Measurements from ENCODE around the gene FAM193A.
"Not testable (repeated sequence)": the region's sequence is repeated elsewhere in the genome, so short reads cannot be mapped to it uniquely, and the experiment has no call there.

Gene FAM193A

GRCh38 chr4:2660596-2661211 is 124.3 kb downstream of the FAM193A start:
- DNase-seq, result no peak

GRCh38 chr4:2662598-2662997 is 126.2 kb downstream of the FAM193A start:
- no peak for DNase-seq

GRCh38 chr4:2663275-2663674 is 126.8 kb downstream of the FAM193A start:
- DNase-seq, result no peak

GRCh38 chr4:2666722-2667247 is 130.3 kb downstream of the FAM193A start:
- no peak for DNase-seq

DNA sequence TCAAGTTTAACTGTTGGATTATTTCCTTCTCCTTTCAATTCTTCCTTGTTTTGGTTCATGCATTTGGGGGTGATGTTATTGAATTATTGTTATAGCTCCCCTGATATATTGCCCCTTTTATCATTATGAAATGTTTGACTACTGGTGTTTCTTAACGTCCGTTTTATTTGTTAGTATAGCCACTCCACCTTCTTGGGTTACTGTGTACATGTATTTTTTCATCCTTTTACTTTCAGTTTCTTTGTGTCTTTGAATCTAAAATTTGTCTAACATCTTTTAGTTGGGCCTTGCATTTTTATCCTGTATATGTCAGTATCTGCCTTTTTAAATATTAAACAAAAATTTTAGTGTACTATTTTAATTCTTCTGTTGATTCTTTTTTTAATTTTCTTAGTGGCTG is 131.0 kb downstream of the FAM193A start:
- no peak for DNase-seq

DNA sequence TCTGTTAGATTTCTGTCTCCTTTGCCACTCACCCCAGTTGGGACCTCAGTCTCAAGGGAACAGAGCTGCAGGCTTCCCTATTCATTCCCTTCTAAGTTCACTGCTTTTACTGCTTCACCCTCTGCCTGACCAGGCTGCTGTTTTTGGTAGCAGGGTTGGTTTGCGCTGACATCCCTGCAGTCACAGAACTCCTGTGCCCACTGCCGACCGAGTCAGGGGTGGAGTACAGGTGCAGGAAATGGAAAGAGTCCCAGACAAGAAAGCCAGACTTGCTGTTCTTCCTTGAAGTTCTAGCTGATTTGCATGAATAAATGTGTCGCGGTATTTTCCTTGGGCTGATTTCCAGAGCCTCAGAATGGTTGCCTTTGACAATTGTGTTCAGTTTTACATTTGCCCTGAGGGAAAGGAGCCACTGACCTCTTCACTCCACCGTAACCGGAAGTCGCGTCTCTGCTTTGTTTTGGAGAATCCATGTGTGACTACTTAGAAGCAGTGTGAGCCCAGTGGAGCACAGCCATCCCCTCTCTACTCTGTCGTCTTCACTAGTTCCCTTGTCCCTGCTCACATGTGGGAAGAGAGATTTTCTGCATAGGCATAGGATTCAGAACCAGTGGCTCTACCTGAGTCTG is 134.9 kb downstream of the FAM193A start:
- no peak for DNase-seq

GRCh38 chr4:2672082-2672481 is 135.6 kb downstream of the FAM193A start:
- no peak for DNase-seq

DNA sequence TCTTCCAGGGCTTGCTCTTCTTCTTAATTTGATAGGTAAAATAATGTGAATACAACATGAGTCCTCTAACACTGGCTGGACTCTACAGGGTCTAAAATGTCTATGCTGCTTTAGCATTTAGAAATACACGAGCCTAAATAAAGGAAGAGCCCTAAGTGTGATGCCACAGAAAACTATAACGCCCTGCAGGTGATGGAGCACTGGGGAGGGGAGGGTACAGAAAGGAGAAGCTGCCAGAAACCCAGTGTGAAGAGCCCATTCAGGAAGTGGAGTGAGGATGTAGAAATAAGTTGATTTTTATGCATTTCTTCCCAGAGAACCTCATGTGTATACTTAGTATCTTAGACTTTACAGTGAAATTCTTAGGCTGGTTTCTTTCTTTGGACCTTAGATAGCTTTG is 136.3 kb downstream of the FAM193A start:
- no peak for DNase-seq

GRCh38 chr4:2673157-2673556 is 136.7 kb downstream of the FAM193A start:
- no peak for DNase-seq

- not testable (repeated sequence) for DNase-seq
Observed at GRCh38 chr4:2679762-2680161, 143.3 kb downstream of the FAM193A start.

GRCh38 chr4:2684486-2684885 is 148.0 kb downstream of the FAM193A start:
- no peak for DNase-seq

- DNase-seq, result no peak
Observed at GRCh38 chr4:2685541-2685940, 149.1 kb downstream of the FAM193A start.

- no peak for DNase-seq
Observed at GRCh38 chr4:2686379-2687265, 150.2 kb downstream of the FAM193A start.

GRCh38 chr4:2688281-2688680 is 151.8 kb downstream of the FAM193A start:
- no peak for DNase-seq

- no peak for DNase-seq
Observed at GRCh38 chr4:2688697-2689096, 152.2 kb downstream of the FAM193A start.

- no peak for DNase-seq
Observed at GRCh38 chr4:2689114-2689513, 152.7 kb downstream of the FAM193A start.

GRCh38 chr4:2689825-2690700 is 153.6 kb downstream of the FAM193A start:
- no peak for DNase-seq

GRCh38 chr4:2691313-2691712 is 154.9 kb downstream of the FAM193A start:
- DNase-seq, result no peak

GRCh38 chr4:2691952-2692435 is 155.5 kb downstream of the FAM193A start:
- no peak for DNase-seq

DNA sequence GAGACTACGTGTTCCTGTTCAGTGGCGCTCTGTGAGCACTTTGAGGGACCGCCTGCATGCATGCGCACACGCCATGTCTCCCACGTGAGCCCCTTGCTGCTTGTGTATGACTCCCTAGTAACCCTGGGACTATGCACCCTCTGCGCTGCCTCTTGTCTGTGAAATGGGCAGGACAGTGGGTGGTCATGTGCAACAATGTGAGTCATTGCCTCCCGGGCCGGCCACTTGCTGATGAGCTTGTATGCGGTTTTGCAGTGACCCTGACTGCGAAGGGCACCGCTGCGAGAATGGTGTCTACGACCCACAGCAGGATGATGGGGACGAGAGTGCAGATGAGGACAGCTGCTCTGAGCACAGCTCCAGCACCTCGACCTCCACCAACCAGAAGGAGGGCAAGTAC is 158.2 kb downstream of the FAM193A start:
- no peak for DNase-seq

DNA sequence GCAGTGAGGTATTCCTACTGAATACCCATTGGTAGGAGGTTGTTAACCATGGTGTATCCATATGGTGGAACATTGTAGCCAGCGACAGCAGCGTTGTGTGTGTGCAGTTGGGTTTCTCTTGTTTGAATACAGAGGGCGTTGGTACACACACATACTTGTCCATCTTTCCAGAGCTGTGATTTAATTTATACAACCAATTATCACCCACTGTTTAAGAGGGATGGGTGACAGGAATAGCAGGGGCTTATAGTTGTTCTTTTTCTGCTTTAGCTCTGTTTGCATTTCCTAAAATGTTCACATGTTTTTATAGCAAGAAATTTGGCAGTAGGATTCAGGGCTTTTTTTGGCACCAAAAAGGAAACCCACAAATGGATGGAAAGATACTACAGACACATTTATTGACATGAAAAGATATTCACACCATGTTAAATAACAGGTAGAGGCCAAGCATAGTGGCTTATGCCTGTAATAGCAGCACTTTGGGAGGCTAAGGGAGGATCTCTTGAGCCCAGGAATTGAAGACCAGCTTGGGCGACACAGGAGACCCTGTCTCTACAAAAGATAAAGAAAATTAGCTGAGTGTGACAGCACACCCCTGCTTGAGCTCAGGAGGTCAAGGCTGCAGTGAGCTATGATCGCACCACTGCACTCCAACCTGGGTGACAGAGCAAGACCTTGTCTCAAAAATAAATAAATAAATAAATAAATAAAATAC is 159.1 kb downstream of the FAM193A start:
- DNase-seq, result no peak

DNA sequence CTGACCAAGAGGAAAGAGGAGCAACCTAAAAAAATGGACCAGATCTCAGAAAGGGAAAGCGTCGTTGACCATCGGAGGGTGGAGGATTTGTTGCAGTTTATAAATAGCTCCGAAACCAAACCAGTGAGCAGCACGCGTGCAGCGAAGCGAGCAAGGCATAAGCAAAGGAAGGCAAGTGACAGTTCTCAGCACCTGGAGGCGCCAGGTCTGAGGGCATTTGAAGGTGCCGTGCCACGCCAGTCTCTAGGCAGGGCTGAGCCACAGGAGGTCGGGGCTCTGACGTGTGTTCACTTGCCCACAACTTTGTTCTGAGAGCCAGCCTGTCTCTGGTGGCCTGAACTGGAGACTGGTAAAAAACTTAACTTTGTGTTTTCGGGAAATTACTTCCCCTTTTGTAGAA is 160.0 kb downstream of the FAM193A start:
- DNase-seq, result no peak
